CD1c-positive myeloid dendritic cell (primary cell): ENCODE data around the gene COLEC11.

ENCODE experiments used
- DNase-seq: peaks from one replicate; pipeline ENCODE4 v3.0.0-alpha.2; 2016; ENCODE audit errors: extremely low spot score

The COLEC11 gene

GRCh38 chr2:3675687-3676086 is 80.8 kb downstream of the COLEC11 start:
- DNase-seq: no peak

GRCh38 chr2:3677436-3677835 is 82.5 kb downstream of the COLEC11 start:
- DNase-seq: no peak

GRCh38 chr2:3678212-3678611 is 83.3 kb downstream of the COLEC11 start:
- DNase-seq: no peak

GRCh38 chr2:3679180-3679579 is 84.3 kb downstream of the COLEC11 start:
- no peak for DNase-seq

GRCh38 chr2:3679616-3680393 is 84.9 kb downstream of the COLEC11 start:
- DNase-seq: no peak

GRCh38 chr2:3680548-3681345 is 85.8 kb downstream of the COLEC11 start:
- no peak for DNase-seq

GRCh38 chr2:3681625-3682024 is 86.7 kb downstream of the COLEC11 start:
- no peak for DNase-seq

GRCh38 chr2:3682811-3683210 is 87.9 kb downstream of the COLEC11 start:
- DNase-seq: no peak

GRCh38 chr2:3683748-3684454 is 89.0 kb downstream of the COLEC11 start:
- DNase-seq: no peak

- no peak for DNase-seq
These were observed 95.3 kb downstream of the COLEC11 start for GRCh38 chr2:3689998-3690748.

- no peak for DNase-seq
These were observed 97.5 kb downstream of the COLEC11 start for GRCh38 chr2:3692375-3692774.
